ENCODE results near the gene ATP6V1G2.

- TF ChIP-seq, protein P1, sequence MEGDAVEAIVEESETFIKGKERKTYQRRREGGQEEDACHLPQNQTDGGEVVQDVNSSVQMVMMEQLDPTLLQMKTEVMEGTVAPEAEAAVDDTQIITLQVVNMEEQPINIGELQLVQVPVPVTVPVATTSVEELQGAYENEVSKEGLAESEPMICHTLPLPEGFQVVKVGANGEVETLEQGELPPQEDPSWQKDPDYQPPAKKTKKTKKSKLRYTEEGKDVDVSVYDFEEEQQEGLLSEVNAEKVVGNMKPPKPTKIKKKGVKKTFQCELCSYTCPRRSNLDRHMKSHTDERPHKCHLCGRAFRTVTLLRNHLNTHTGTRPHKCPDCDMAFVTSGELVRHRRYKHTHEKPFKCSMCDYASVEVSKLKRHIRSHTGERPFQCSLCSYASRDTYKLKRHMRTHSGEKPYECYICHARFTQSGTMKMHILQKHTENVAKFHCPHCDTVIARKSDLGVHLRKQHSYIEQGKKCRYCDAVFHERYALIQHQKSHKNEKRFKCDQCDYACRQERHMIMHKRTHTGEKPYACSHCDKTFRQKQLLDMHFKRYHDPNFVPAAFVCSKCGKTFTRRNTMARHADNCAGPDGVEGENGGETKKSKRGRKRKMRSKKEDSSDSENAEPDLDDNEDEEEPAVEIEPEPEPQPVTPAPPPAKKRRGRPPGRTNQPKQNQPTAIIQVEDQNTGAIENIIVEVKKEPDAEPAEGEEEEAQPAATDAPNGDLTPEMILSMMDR (IDR thresholded peaks at IDR 0.05; ENCODE audit: poor library complexity, severe bottlenecking), result no peak
- TF ChIP-seq SMC3 (conservative IDR thresholded peaks at IDR 0.05; ENCODE audit: poor library complexity) (no peak), RAD21 (conservative IDR thresholded peaks at IDR 0.05) (no peak), EZH2 (IDR thresholded peaks at IDR 0.05; ENCODE audit: borderline replicate concordance, insufficient read depth, low read length, poor library complexity, severe bottlenecking) (no peak)
- TF ChIP-seq, protein P2, sequence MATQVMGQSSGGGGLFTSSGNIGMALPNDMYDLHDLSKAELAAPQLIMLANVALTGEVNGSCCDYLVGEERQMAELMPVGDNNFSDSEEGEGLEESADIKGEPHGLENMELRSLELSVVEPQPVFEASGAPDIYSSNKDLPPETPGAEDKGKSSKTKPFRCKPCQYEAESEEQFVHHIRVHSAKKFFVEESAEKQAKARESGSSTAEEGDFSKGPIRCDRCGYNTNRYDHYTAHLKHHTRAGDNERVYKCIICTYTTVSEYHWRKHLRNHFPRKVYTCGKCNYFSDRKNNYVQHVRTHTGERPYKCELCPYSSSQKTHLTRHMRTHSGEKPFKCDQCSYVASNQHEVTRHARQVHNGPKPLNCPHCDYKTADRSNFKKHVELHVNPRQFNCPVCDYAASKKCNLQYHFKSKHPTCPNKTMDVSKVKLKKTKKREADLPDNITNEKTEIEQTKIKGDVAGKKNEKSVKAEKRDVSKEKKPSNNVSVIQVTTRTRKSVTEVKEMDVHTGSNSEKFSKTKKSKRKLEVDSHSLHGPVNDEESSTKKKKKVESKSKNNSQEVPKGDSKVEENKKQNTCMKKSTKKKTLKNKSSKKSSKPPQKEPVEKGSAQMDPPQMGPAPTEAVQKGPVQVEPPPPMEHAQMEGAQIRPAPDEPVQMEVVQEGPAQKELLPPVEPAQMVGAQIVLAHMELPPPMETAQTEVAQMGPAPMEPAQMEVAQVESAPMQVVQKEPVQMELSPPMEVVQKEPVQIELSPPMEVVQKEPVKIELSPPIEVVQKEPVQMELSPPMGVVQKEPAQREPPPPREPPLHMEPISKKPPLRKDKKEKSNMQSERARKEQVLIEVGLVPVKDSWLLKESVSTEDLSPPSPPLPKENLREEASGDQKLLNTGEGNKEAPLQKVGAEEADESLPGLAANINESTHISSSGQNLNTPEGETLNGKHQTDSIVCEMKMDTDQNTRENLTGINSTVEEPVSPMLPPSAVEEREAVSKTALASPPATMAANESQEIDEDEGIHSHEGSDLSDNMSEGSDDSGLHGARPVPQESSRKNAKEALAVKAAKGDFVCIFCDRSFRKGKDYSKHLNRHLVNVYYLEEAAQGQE (IDR thresholded peaks at IDR 0.05; ENCODE audit: borderline replicate concordance), result no peak
Observed at GRCh38 chr6:31558318-31558625, 11.9 kb upstream of the ATP6V1G2 start.

All from neural cell (in vitro differentiated cells).